ENCODE measurements around the gene BANF1. TPM values are rescaled to one million over a fixed set of nuclear protein-coding genes. Genes with fewer than 3 reads are reported as not detected.

Gene BANF1
- total RNA-seq, 4 donors from 2014 or later, result 35.9 to 61.2 (median 43.4) TPM

DNA sequence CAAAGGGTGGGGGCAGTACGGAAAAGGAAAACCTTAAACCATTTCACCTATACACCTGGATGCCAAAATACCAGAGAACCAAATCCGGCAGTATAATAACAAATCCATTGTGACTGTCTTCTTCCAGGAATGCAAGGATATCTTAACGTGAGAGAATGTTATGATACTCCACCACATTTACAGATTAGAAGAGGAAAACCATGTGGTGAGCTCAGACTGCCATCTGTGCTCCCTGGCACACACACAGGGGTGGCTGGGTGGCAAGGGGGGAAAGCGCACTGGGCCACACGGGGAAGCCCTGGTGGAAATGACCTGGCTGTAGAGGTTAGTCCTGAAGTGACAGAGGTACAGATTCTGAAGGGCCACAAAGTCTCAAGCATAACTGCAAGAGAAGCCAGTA is 10.2 kb upstream of the BANF1 start:
- no peak for ATAC-seq
- Histone ChIP-seq H3K4me3 (no peak overlapping the region), H3K9me3 (no peaks in the 10 kb centered on the region), H3K36me3 (peaks cover 0 to 12% of the 10 kb centered on the region in 2 donors), H3K4me1 (peaks cover 0 to 13% (median 0%) of the 10 kb centered on the region in 3 donors), H3K27me3 (no peaks in the 10 kb centered on the region), H3K27ac (no peak overlapping the region)
- WGBS, 2 donors (ENCODE audit: low coverage in 1 of 2), result 65 to 74% methylated on average over 2 to 5 of the region's 5 CpGs
- no peak for TF ChIP-seq EP300 (IDR thresholded peaks at IDR 0.05)
- no peak for TF ChIP-seq POLR2AphosphoS5 (IDR thresholded peaks at IDR 0.05)

DNA sequence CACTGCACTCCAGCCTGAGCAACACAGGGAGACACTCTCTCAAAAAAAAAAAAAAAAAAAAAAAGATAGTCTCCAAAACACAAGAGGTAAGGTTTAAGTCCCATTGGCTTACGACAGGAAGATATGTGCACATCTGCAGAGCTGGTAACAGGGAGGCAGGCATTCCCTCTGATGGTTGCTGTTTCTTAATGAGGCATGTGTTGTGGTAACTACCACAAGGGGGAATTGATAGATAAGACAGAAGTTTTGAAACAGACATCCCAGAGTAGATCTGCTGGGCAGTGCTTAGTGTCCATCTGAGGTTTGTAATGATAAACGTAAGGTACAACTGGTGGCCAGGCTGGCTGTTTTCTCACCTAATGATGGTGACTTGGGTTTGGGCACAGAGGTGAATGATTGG is 5.0 kb upstream of the BANF1 start:
- 52 to 64% methylated on average over 2 of the region's 2 CpGs for WGBS, 2 donors (ENCODE audit: low coverage in 1 of 2)
- H3K36me3 ChIP-seq, result peaks cover 3 to 42% of the 10 kb centered on the region in 2 donors
- TF ChIP-seq POLR2A (IDR thresholded peaks at IDR 0.05) (no peak), POLR2AphosphoS5 (IDR thresholded peaks at IDR 0.05) (no peak), EP300 (IDR thresholded peaks at IDR 0.05) (no peak)
- TF ChIP-seq, protein P1, sequence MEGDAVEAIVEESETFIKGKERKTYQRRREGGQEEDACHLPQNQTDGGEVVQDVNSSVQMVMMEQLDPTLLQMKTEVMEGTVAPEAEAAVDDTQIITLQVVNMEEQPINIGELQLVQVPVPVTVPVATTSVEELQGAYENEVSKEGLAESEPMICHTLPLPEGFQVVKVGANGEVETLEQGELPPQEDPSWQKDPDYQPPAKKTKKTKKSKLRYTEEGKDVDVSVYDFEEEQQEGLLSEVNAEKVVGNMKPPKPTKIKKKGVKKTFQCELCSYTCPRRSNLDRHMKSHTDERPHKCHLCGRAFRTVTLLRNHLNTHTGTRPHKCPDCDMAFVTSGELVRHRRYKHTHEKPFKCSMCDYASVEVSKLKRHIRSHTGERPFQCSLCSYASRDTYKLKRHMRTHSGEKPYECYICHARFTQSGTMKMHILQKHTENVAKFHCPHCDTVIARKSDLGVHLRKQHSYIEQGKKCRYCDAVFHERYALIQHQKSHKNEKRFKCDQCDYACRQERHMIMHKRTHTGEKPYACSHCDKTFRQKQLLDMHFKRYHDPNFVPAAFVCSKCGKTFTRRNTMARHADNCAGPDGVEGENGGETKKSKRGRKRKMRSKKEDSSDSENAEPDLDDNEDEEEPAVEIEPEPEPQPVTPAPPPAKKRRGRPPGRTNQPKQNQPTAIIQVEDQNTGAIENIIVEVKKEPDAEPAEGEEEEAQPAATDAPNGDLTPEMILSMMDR (IDR thresholded peaks at IDR 0.05), result no peak

DNA sequence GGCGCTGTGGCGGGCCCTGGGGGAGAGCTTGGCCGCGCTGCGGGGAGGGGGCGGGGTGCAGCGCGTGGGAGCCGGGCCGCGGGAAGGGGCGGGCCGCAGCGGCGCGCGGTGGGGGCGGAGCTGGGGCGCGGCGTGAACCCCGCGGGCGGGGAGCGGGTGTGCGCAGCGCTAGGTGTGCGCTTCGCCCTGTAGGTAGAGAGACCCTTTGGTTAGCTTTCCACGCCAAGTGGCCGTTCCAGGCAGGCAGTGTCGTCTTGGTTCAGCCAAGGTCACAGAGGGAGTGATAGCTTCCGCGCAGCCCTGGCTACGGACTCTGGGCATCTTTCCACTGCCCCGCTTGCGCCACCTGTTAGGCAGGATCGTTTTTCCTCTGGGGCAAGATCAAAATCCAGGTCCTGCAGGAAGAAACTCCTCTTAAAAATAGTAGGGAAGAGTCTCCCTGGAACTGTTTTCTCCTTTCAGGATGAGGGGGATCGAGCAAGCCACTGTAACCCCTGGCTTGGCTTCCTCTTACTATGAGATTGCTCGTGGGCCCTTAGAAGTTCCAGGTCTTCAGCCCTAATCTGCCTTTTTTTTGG is 434 bp downstream of the BANF1 start:
- H3K9me3 ChIP-seq, result no peaks in the 10 kb centered on the region
- H3K36me3 ChIP-seq, result peaks cover 3 to 53% of the 10 kb centered on the region in 2 donors
- peak overlapping the region; percentile 64 to 94 (median 90) for H3K27ac ChIP-seq
- peaks cover 3 to 38% (median 22%) of the 10 kb centered on the region in 3 donors for H3K4me1 ChIP-seq
- TF ChIP-seq POLR2A (IDR thresholded peaks at IDR 0.05) (peak; percentile 12 to 44), POLR2AphosphoS5 (IDR thresholded peaks at IDR 0.05) (peak; percentile 42), EP300 (IDR thresholded peaks at IDR 0.05) (no peak)
- TF ChIP-seq, protein P1 (IDR thresholded peaks at IDR 0.05), result peak in 2 of 4 experiments; percentile 27 to 49
- WGBS, 2 donors (ENCODE audit: low coverage in 1 of 2), result 0 to 20% methylated on average over 1 to 2 of the region's 40 CpGs
- H3K4me3 ChIP-seq, result peak overlapping the region; percentile 77 to 86
- no peaks in the 10 kb centered on the region for H3K27me3 ChIP-seq
- ATAC-seq, result peak; percentile 69

More for the DNA sequence above, 5.0 kb upstream of the BANF1 start:
- Histone ChIP-seq H3K4me1 (peaks cover 0 to 23% (median 14%) of the 10 kb centered on the region in 3 donors), H3K27me3 (no peaks in the 10 kb centered on the region), H3K27ac (no peak overlapping the region), H3K4me3 (no peak overlapping the region), H3K9me3 (no peaks in the 10 kb centered on the region)
- ATAC-seq, result no peak

DNA sequence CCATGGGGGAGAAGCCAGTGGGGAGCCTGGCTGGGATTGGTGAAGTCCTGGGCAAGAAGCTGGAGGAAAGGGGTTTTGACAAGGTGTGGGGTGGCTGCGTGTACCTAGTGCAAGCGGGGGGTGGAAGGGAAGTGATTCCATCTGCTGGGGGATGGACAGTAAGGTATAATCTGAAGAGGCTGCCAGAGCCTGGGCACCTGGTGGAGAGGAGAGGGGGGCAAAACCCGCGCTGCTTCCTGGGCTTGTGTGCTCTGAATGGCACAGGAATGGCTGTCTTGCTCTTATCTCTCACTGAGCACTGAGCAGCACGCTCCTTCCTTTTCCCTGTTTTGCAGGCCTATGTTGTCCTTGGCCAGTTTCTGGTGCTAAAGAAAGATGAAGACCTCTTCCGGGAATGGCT is 988 bp downstream of the BANF1 start:
- H3K36me3 ChIP-seq, result peaks cover 3 to 48% of the 10 kb centered on the region in 2 donors
- H3K27ac ChIP-seq, result peak overlapping the region; percentile 64 to 94 (median 90)
- H3K27me3 ChIP-seq, result no peaks in the 10 kb centered on the region
- ATAC-seq, result no peak
- H3K4me3 ChIP-seq, result peak overlapping the region in 1 of 2 donors; percentile 86
- no peak for TF ChIP-seq EP300 (IDR thresholded peaks at IDR 0.05)
- no peak for TF ChIP-seq POLR2A (IDR thresholded peaks at IDR 0.05)
- TF ChIP-seq POLR2AphosphoS5 (IDR thresholded peaks at IDR 0.05), result no peak
- TF ChIP-seq, protein P1 (IDR thresholded peaks at IDR 0.05), result no peak
- 56 to 63% methylated on average over 3 to 4 of the region's 6 CpGs for WGBS, 2 donors (ENCODE audit: low coverage in 1 of 2)
- H3K9me3 ChIP-seq, result no peaks in the 10 kb centered on the region
- H3K4me1 ChIP-seq, result peaks cover 3 to 38% (median 22%) of the 10 kb centered on the region in 3 donors

DNA sequence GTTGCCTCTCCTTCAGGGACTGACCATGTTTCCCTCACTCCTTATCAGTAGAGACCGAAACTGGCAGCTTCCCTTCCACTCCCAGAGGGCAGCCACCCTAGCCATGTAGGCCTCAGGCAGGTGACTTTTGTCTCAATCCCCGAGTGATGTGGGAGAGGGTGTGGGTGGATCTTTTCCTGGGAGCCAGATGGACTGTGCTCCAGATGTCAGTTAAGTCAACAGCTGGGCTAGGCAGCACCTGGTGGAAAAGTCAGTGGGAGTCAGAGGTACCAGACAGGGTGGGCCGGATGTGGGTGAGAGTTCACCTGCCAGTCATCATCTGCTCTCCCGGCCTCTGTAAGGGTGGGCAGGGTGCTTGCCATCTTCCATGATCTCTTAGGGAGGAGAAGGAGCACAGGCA is 1.9 kb downstream of the BANF1 start:
- H3K36me3 ChIP-seq, result peaks cover 3 to 39% of the 10 kb centered on the region in 2 donors
- no peak for ATAC-seq
- peak overlapping the region in 1 of 4 donors; percentile 12 for H3K27ac ChIP-seq
- H3K27me3 ChIP-seq, result no peaks in the 10 kb centered on the region
- H3K4me3 ChIP-seq, result no peak overlapping the region
- H3K4me1 ChIP-seq, result peaks cover 3 to 38% (median 22%) of the 10 kb centered on the region in 3 donors
- no peaks in the 10 kb centered on the region for H3K9me3 ChIP-seq
- 66 to 83% methylated on average over 1 to 3 of the region's 4 CpGs for WGBS, 2 donors (ENCODE audit: low coverage in 1 of 2)
- TF ChIP-seq EP300 (IDR thresholded peaks at IDR 0.05), result no peak
- no peak for TF ChIP-seq POLR2AphosphoS5 (IDR thresholded peaks at IDR 0.05)
- TF ChIP-seq, protein P1 (IDR thresholded peaks at IDR 0.05), result no peak
- no peak for TF ChIP-seq POLR2A (IDR thresholded peaks at IDR 0.05)

All from gastroesophageal sphincter (tissue), 4 donors.